Stimulated activated CD8-positive, alpha-beta memory T cell treated with anti-CD3 and anti-CD28 coated beads, Interleukin-7, amount 100 ng/mL, for 48 hours (primary cell): ENCODE measurements around the gene NTMT1.
"Not testable (repeated sequence)": the region's sequence is repeated elsewhere in the genome, so short reads cannot be mapped to it uniquely, and the experiment has no call there.

Source experiments
- DNase-seq, 2 donors: peaks; one replicate each; pipeline ENCODE4 v3.0.0-alpha.2; 2020; ENCODE audit warnings: low read depth in 1 of 2; ENCODE audit errors: extremely low read depth in 1 of 2

Gene NTMT1

DNA sequence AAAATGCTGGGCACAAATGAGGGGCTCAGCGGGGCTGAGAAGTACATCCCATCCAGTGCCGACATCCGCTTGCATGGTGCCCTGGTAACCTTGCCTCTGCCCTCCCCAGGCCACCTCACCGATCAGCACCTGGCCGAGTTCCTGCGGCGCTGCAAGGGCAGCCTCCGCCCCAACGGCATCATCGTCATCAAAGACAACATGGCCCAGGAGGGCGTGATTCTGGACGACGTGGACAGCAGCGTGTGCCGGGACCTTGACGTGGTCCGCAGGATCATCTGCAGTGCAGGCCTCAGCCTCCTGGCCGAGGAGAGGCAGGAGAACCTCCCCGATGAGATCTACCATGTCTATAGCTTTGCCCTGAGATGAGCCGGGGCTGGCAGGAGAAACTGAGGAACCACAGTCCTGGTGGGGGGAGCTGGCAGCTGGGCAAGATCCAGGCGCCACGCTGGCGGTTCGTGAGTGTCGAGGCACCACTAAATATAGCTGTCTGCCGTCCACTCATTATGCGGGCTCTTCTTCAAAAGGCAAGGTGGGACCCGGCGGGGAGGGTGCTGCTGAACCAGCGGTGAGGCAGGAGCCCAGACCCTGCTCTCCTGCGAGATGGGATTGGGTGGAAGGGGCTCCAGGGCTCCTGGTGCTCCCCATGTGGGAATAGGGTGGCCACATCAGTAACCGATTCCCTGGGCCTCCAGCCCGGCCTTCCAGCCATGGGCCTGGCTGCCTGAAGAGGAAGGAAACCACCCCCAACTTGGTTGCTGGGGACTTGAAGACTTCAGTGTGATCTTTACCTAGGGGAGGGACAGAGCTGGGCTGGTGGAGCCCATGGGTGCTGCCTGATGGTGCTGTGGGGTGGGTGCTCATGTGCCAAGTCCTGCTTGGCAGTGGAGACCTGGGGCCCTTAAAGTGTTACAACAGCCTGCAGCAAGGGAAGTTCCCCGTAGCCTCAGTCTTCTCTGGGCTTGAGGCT is 9.4 kb downstream of the NTMT1 start:
- no peak for DNase-seq

DNA sequence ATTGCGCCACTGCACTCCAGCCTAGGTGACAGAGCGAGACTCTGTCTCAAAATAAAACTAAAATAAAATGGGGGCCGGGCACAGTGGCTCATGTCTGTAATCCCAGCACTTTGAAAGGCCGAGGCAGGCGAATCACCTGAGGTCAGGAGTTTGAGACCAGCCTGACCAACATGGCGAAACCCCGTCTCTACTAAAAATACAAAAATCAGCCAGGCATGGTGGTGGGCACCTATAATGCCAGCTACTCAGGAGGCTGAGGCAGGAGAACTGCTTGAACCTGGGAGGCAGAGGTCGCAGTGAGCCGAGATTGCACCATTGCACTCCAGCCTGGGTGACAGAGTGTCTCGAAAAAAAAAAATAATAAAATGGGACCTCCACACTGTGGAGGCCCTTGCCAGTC is 10.4 kb downstream of the NTMT1 start:
- not testable (repeated sequence) for DNase-seq

DNA sequence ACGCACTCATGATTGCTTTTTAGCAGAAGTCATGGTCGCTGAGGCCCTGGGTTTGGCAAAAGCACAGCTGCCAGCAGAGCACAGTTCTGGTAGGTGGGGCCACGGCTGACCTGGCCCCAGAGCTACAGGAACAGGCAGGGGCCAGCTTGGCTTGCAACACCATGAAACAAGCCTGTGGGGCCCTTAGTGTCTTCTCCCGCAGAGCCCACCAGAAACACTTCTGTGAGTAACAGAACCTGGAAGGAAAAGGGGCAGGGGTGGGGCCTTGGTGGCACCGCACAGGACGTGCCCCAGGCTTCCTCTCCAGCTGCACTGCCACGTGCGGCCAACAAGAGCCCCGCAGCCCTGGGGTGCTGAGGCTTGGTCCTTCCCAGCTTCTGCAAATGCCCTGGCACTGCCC is 11.1 kb downstream of the NTMT1 start:
- no peak for DNase-seq

DNA sequence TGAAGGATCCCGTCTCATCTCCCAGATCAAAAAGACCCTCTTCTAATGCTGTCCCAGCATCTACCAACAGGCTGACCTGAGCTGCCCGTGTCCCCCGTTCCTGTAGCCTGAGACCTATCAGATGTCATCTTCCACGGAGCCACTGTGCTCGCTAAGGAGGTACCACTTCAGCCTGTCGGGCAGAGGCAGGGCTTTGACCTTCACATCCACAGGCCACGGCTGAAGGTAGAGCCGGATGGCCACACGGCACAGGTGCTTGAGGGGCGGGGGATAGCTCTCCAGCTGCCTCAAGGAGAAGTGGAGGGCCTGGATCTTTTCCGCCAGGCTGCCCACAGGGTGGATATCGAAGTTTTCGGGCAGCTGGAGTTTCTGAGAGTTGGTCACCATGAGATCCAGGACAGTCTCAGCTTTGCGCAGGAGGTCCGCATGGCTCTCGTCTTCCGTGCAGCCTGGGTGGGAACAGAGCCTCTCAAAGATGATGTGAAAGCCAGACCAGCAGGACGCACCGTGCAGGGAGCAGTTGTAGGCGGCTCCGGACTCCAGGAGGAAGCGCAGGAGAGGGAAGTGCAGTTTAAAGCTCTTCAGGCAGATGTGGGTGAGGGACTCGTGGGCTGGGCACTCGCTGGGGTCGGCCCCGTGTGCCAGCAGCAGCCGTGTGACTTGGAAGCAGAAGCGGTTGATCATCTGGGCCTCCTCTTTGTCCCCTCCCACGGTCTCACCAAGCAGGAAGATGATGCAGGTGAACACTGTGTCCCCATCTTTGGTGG is 11.9 kb downstream of the NTMT1 start:
- DNase-seq, result no peak

DNA sequence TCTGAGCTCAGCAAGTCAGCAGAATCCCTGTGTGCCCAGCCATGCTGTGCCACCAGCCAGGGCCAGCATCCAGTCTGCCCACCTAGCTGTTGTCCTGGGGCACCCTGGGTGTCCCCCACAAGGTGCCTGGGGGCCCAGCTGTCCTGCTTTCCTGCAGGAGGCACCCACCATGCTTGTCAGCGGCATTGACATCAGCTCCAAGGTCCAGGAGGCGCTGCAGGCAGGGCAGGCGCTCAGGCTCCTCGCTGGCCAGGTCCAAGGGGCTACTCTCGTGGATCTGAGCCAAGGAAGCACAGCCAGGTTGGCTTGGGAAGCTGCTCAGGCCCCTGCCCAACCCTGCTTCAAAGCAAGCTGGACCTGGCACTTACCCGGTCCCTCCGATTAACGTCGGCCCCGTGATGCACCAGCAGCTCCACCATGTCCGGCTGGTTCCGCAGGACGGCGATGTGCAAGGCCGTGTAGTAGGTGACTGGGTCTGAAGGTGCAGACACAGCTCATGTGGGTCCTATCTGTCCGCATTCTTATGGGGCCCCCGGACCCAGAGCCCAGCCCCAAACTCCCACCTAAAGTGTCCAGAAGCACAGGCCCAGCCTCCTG is 13.2 kb downstream of the NTMT1 start:
- no peak for DNase-seq

DNA sequence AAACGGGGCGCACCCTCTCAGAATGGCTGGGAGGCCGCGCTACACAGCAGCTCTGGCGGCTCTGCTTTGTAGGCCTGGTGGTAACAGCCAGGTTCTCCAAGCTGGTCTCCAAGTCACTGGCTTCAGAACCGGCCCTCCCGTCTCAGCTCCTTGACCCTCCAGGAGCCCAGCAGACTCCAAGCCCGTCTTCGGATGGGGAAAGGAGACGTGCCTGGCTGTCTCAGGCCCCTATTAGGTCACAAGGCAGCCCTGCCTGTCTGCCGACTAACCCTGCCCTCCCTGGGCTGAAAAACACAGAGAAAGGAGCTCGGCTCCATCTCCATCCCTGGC is 13.8 kb downstream of the NTMT1 start:
- DNase-seq, result no peak

DNA sequence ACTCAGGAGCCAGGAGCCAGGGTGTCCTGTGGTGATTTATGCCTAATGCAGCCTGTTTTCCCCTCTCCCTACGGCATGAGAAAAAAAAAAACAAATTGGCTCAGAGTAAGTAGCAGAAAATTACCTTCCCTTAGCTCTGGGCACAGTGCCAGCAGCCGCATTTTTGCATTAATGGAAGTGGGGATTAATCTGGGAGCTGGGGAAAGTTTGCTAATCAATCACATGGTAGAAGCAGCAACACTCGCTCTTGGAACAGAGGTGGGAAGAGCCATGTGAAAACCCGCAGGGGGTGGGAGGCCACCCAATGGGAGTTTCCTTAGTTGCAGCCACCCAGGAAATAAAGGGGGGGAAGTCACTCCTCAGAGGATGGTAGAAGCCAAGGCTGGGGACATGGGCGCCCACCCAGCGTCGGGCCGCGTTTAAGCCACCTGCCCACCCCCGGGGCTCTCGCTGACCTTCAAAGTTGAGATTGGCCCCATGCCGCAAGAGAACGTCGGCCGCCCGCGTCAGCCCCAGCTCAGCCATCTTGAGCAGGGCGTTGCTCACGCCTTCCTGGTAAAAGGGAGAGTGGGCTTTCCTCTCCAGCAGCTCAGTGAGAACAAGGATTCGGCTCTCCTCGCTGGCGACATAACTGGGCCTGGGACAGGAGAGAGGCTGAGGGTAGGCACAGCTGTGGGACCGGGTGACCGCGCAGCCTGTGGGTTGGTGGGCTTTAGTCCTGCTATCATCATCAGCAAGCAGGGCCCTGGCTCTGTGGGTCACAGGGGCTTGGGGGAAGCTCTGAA is 14.3 kb downstream of the NTMT1 start:
- no peak for DNase-seq

DNA sequence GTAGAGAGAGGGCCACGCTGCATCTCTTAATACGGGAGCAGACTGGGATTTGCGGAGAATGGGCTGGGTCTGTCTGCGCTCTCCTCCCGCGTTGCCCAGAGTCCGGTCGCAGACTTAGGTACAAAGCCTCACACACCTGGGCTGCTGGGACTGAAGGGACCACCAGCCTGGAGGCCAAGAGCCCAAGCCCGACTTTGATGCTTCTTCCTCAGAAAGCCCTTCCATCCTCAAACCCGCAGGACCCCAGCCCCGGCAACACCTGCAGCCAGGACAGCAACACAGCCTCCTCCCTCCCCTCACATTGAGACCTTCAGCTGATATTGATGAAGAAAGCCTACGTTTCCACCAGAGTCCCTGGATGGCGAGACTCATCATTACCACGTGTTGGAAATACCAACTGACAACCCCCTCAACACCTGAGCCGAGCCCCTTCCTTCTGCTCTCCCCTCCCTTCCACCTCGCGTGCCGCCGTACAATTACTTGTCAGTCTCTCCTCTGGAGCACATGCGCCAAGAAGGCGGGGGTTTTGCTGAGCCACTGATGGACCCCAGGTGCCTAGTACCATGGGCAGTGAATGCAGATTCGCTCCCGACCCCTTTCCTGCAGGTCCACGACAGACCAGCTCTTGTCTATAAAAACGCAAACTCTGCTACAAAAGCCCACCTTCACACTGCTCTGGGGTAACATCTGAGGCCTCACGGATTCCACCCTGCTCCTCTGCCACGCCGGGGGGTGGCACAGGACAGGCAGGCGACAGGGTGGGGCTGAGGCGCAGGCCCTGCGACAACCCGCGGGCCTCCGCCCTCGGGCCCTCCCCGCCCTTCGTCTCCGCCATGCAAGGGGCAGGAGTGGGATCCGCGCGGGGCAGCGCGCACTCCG is 15.1 kb downstream of the NTMT1 start:
- no peak for DNase-seq

DNA sequence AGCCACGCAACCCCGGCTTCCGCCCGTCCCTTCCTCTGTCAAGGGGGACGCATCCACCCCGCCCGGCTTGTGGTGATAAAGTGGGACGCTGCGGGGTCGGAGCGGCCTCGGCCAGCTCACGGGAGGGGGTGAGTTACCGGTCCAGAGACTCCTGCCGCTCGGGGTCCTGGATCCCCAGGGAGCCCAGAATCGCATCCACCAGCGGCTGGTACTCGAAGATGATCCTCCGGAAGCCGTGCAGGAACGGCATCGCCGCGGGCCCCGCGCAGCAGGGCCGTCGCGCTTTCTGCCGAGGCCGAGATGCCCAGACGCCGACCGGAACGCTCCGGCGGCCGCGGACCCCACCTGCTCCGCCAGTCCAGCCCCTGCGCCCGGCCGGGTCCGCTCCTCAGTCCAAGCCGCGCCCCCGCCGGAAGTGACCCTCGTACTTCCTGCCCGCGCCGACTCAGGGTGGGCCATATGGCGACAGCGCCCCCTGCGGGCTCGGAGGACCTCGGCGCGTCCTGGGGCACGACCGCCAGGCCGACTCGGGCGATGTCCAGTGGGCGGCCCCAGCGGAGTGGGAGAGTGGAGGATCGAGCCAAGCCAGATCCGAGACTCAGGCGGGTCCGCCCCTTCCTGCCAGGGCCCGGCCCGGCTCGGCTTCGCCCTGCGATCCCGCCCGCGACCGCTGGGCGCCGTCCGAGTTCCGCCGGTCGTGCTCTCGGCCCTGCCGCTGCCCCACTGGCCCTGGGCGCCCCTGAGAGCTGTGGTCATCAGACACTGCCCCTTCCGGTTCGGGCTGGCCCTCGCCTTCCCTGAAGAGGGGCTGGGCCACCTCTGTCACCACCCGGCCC is 16.0 kb downstream of the NTMT1 start, which contains the start of gene ASB6:
Gene ASB6, minus strand, starts transcription at position 402 of the 836 bp plus-strand sequence. Its CDS starts 152 bp downstream, at position 250.
- DNase-seq, result peak; percentile 93 to 97

DNA sequence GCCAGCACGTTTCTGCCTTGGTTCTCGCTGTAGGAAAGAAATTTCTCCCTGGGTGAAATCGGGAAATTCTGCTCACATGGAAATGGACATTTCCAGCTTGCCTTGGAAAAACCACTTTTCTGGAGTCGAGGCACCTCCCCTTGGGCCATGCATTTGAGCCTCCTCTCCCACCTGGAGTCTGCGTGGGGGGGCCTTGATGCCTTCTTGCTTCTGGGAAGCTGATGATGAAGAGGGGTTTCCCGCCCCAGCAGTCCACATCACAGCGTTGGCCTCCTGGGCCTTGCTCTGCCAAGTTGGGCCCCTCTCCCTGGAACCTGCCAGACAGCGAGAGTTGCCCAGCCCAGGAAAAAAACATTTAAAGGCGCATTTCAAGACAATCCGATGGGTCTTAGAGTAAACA is 17.7 kb downstream of the NTMT1 start:
- no peak for DNase-seq

DNA sequence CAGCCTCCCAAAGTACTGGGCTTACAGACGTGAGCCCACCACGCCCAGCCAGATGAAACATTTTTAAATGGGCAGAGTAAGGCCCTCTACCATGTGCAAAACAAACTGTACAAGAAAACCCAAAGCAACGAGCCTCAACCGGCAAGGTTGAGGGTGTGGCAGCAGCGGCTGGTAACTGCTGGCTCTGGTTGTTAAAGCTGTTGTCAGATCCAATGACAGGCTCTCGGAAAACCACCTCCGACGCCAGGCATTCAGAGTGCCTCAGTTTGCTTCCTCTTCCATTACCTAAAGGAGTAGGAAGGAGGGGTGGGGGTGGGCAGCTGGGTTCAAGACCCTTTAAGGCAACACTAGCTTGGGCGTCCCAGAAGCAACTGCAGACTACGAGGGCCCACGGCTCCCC is 18.4 kb downstream of the NTMT1 start:
- no peak for DNase-seq

DNA sequence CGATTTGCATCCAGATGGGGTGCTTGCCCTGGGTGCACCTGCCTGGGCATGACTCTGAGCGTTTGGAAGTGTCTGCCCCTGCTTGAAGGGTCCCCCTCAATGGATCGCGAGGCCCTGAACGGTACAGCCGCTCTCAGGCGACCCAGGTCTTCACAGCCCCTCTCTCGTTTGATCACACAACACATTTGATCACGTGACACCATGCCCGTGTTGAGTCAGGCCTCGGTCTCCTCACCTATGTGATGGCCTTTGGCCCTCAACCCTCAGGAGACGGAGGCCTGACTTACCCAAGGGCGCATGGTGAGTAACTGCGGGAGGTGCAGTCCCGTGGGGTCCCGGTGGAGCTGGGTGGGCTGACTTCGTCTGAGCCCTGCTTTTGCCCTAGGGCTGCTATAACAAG is 18.9 kb downstream of the NTMT1 start:
- DNase-seq, result no peak

DNA sequence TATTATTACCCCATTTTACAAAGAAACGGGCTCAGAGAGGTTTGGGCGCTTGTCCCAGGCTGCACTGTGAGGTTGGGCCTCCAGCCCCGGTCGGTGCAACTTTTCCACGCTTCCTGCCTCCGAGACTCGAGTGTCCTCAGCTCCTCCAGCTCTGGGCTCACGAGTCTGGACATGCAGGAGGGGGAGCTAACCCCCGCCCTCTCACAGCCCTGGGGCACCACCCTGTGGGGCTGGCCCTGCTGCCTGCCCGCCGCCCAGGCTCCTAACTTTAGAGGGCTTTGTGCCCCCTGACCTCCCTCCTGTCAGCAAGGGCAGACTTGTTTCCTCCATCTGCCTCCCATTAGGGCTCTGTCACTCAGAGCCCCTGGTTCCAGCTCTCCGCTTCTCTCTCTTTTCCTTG is 20.3 kb downstream of the NTMT1 start:
- no peak for DNase-seq

DNA sequence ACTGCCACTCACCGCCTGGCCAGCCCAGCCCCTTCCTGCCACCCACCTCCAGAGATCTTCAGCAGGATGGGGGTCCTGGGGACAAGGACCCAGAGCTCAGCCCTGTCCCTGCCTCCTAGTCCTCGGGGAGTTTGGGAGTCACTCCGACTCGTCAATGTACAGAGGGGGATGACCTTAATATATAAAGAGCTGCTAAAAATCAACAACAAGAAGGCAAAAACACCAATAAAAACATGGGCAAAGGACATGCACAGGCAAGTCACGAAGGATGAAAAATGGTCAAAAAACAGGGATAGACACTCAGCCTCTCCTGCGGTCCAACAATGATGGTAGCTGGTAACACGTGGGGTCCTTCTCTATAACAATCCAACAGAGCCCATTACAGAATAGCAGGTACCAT is 20.7 kb downstream of the NTMT1 start:
- DNase-seq, result no peak

DNA sequence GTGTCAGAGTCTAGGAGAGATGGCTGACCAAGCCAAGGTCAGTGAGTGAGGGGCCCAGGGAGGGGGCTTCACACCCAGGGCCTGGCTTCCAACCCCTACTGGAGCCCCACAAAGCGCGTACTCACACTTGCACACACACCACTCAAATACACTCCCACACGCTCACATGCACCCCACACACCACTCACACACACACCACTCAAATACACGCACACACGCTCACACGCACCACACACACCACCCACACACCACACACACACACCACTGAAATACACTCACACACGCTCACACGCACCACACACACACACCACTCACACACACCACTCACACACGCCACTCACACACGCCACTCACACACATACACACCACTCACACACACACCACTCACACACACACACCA is 21.7 kb downstream of the NTMT1 start:
- DNase-seq, result no peak

DNA sequence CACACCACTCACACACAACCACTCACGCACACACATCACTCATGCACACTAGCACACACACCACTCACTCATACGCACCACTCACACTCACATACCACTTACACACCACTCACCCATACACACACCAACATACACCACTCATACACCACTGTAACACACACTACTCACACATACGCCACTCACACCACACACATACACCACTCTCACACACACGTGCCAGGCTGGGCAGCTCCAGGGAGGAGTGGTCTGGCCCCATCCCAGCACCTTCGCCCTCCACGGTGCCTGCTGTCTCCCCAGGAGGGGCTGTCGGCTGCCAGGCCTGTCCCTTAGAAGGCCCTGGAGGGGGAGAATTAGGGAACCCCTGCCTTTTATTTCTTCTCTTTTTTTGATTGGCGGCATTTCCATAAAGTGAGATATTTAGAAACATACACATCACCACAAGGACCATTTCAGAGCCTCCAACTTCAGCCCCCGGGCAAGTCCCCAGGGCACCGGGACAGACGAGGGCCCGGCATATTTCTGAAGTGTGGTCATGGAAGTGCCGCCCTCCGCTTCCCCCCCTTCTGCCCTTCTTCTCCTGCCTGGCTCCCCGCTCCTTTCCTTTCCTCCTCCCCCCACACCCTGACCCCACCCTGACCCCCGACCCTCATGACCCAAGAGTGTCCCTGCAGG is 22.3 kb downstream of the NTMT1 start:
- DNase-seq, result no peak

DNA sequence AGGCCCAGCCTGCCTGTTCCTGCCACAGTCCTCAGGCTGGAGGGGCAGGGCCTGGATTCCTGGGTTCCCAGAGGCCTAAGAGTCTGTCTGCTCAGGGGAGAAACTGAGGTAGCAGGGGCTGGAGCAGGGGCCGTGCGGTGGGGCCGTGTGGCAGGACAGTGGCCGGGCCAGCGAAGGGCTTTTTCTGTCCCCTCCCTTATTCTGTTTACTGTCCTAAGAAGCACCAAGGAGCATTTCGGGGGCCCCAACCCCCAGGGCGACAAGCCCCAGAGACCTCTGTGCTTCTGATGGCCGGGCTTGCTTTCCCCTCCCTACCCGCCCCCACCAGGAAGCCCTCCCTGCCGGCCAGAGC is 22.8 kb downstream of the NTMT1 start:
- DNase-seq, result no peak
